ENCODE measurements around the gene ALG9.
"Not testable (repeated sequence)": the region's sequence is repeated elsewhere in the genome, so short reads cannot be mapped to it uniquely, and the experiment has no call there.

Gene ALG9

GRCh38 chr11:111870886-111871692 is at the start of gene ALG9:
TSS of gene ALG9 (minus strand) at chr11:111871581. CDS start at chr11:111871482, 99 bp downstream.
- peak; percentile 85 to 92 for DNase-seq

GRCh38 chr11:111920908-111921307 is 49.5 kb upstream of the ALG9 start:
- DNase-seq, result no peak

GRCh38 chr11:111918390-111919256 is 47.2 kb upstream of the ALG9 start, which contains the start of gene C11orf52:
TSS of gene C11orf52 (plus strand) at chr11:111918913. CDS start at chr11:111918973, 60 bp downstream.
- no peak for DNase-seq

GRCh38 chr11:111917788-111918187 is 46.4 kb upstream of the ALG9 start:
- no peak for DNase-seq

GRCh38 chr11:111917312-111917711 is 45.9 kb upstream of the ALG9 start:
- DNase-seq, result no peak

GRCh38 chr11:111916768-111917167 is 45.4 kb upstream of the ALG9 start:
- DNase-seq, result no peak

- no peak for DNase-seq
Observed at GRCh38 chr11:111913997-111914396, 42.6 kb upstream of the ALG9 start.

GRCh38 chr11:111913031-111913861 is 41.9 kb upstream of the ALG9 start:
- DNase-seq, result no peak

- no peak for DNase-seq
Observed at GRCh38 chr11:111912535-111912934, 41.2 kb upstream of the ALG9 start, which contains the start of gene HSPB2. TSS of gene HSPB2 (plus strand) at chr11:111912734. CDS start at chr11:111912830, 96 bp downstream.

- DNase-seq, result no peak
Observed at GRCh38 chr11:111911563-111912401, 40.4 kb upstream of the ALG9 start, which contains the start of gene CRYAB. TSS of gene CRYAB (minus strand) at chr11:111911770. CDS start at chr11:111911724, 46 bp downstream.

GRCh38 chr11:111910676-111911562 is 39.5 kb upstream of the ALG9 start:
- no peak for DNase-seq

GRCh38 chr11:111909378-111909777 is 38.0 kb upstream of the ALG9 start:
- no peak for DNase-seq

- DNase-seq, result no peak
Observed at GRCh38 chr11:111908639-111909305, 37.4 kb upstream of the ALG9 start.

GRCh38 chr11:111906680-111907079 is 35.3 kb upstream of the ALG9 start:
- no peak for DNase-seq

GRCh38 chr11:111905411-111905810 is 34.0 kb upstream of the ALG9 start:
- DNase-seq, result no peak

- DNase-seq, result no peak
Observed at GRCh38 chr11:111886844-111887243, 15.5 kb upstream of the ALG9 start.

GRCh38 chr11:111886032-111886431 is 14.7 kb upstream of the ALG9 start:
- DNase-seq, result no peak

- DNase-seq, result not testable (repeated sequence)
Observed at GRCh38 chr11:111885053-111885452, 13.7 kb upstream of the ALG9 start.

- no peak for DNase-seq
Observed at GRCh38 chr11:111882202-111882601, 10.8 kb upstream of the ALG9 start.

- DNase-seq, result no peak
Observed at GRCh38 chr11:111879637-111879960, 8.2 kb upstream of the ALG9 start.

Measured in CD4-positive, alpha-beta T cell treated with Interleukin-1 beta for 1 hour (primary cell).